HFFc6 (cell line): ENCODE measurements around the gene FIG4. TPM values are rescaled to one million over a fixed set of nuclear protein-coding genes. Genes with fewer than 3 reads are reported as not detected.

Source experiments
- DNase-seq: peaks from one replicate; pipeline ENCODE4 v3.0.0-alpha.2; 2018
- H3K27ac Mint-ChIP-seq: 2 replicates; pipeline ENCODE4 v1.8.0; 2020; ENCODE audit warnings: mild to moderate bottlenecking, mixed read lengths
- H3K27me3 Mint-ChIP-seq: 2 replicates; pipeline ENCODE4 v1.8.0; 2021; ENCODE audit warnings: mild to moderate bottlenecking, moderate library complexity, mixed read lengths; ENCODE audit not compliant: insufficient read depth
- H3K36me3 Mint-ChIP-seq: 2 replicates; pipeline ENCODE4 v1.8.0; 2021; ENCODE audit warnings: low read depth, mixed read lengths
- H3K4me1 Mint-ChIP-seq: 2 replicates; pipeline ENCODE4 v1.8.0; 2020; ENCODE audit warnings: low read depth, mixed read lengths
- H3K4me3 Mint-ChIP-seq: 2 replicates; pipeline ENCODE4 v1.8.0; 2020; ENCODE audit warnings: mild to moderate bottlenecking, moderate library complexity, mixed read lengths
- H3K9me3 Mint-ChIP-seq: 2 replicates; pipeline ENCODE4 v1.8.0; 2020; ENCODE audit warnings: mild to moderate bottlenecking, mixed read lengths
- CTCF ChIP-seq: fragments of 200-600 bp; sonication (generic); IDR thresholded peaks from 2 replicates; pipeline ENCODE4 v1.5.0; 2021; ENCODE audit warnings: antibody characterized with exemption, mild to moderate bottlenecking
- total RNA-seq, 6 experiments: library from RNA; stranded (reverse); fragmentation: NEBNext Ultra II Directional; extraction: Animal tissue kit (Norgen Biotek cat#: 25700); gene quantifications; 2 replicates in 1 of 6; 3 replicates in 5 of 6; pipeline ENCODE4 v1.2.3, GENCODE V29; 2021

The FIG4 gene
- total RNA-seq, 6 experiments from 2014 or later: 14.2 to 18.1 (median 16.6) TPM

GRCh38 chr6:109791301-109791700 lies 100.2 kb downstream of the FIG4 start:
- H3K4me1 Mint-ChIP-seq: peaks cover 82% of the 10 kb centered on the region
- H3K9me3 Mint-ChIP-seq: no peaks in the 10 kb centered on the region
- DNase-seq: no peak
- peaks cover 21% of the 10 kb centered on the region for H3K36me3 Mint-ChIP-seq
- H3K27me3 Mint-ChIP-seq: no peaks in the 10 kb centered on the region
- peak overlapping the region; percentile 45 for H3K27ac Mint-ChIP-seq
- no peak for TF ChIP-seq CTCF
- no peak overlapping the region for H3K4me3 Mint-ChIP-seq

- peak overlapping the region; percentile 96 for H3K27ac Mint-ChIP-seq
- TF ChIP-seq CTCF: no peak
- no peaks in the 10 kb centered on the region for H3K27me3 Mint-ChIP-seq
- H3K36me3 Mint-ChIP-seq: peaks cover 14% of the 10 kb centered on the region
- H3K4me1 Mint-ChIP-seq: peaks cover 95% of the 10 kb centered on the region
- H3K4me3 Mint-ChIP-seq: peak overlapping the region; percentile 19; the same call in 1 of the 2 replicates
- H3K9me3 Mint-ChIP-seq: no peaks in the 10 kb centered on the region
- no peak for DNase-seq
These were observed 101.9 kb downstream of the FIG4 start for GRCh38 chr6:109793021-109793420.

- H3K36me3 Mint-ChIP-seq: peaks cover 6% of the 10 kb centered on the region; the same call in 1 of the 2 replicates
- DNase-seq: peak; percentile 95
- H3K27me3 Mint-ChIP-seq: no peaks in the 10 kb centered on the region
- H3K4me1 Mint-ChIP-seq: peaks cover 95% of the 10 kb centered on the region
- no peaks in the 10 kb centered on the region for H3K9me3 Mint-ChIP-seq
- H3K27ac Mint-ChIP-seq: peak overlapping the region; percentile 96
- peak overlapping the region; percentile 52 for H3K4me3 Mint-ChIP-seq
- TF ChIP-seq CTCF: no peak
These were observed 102.7 kb downstream of the FIG4 start for GRCh38 chr6:109793792-109794191.

GRCh38 chr6:109794201-109794923 lies 103.3 kb downstream of the FIG4 start:
- H3K27me3 Mint-ChIP-seq: no peaks in the 10 kb centered on the region
- 0 out of 2 replicates have a peak, but pooled peaks cover 4% of the 10 kb centered on the region for H3K36me3 Mint-ChIP-seq
- H3K4me3 Mint-ChIP-seq: peak overlapping the region; percentile 52
- peaks cover 92% of the 10 kb centered on the region for H3K4me1 Mint-ChIP-seq
- H3K27ac Mint-ChIP-seq: peak overlapping the region; percentile 96
- peak; percentile 73 for DNase-seq
- no peak for TF ChIP-seq CTCF
- H3K9me3 Mint-ChIP-seq: no peaks in the 10 kb centered on the region

- H3K4me1 Mint-ChIP-seq: peaks cover 75% of the 10 kb centered on the region
- H3K9me3 Mint-ChIP-seq: no peaks in the 10 kb centered on the region
- TF ChIP-seq CTCF: no peak
- peak; percentile 47 for DNase-seq
- H3K4me3 Mint-ChIP-seq: peak overlapping the region; percentile 49
- H3K27ac Mint-ChIP-seq: peak overlapping the region; percentile 88
- H3K36me3 Mint-ChIP-seq: 0 out of 2 replicates have a peak, but pooled peaks cover 4% of the 10 kb centered on the region
- H3K27me3 Mint-ChIP-seq: no peaks in the 10 kb centered on the region
These were observed 105.0 kb downstream of the FIG4 start for GRCh38 chr6:109795994-109796555.
